Astrocyte of the hippocampus (primary cell): ENCODE measurements around the gene PKIG.

Experiments used
- DNase-seq: peaks from one replicate; pipeline ENCODE4 v3.0.0; 2011; ENCODE audit warnings: low read depth, low spot score

PKIG gene

GRCh38 chr20:44596876-44597275, 14.5 kb downstream of the PKIG start:
- no peak for DNase-seq

GRCh38 chr20:44597516-44597915, 15.1 kb downstream of the PKIG start:
- DNase-seq: no peak

DNA sequence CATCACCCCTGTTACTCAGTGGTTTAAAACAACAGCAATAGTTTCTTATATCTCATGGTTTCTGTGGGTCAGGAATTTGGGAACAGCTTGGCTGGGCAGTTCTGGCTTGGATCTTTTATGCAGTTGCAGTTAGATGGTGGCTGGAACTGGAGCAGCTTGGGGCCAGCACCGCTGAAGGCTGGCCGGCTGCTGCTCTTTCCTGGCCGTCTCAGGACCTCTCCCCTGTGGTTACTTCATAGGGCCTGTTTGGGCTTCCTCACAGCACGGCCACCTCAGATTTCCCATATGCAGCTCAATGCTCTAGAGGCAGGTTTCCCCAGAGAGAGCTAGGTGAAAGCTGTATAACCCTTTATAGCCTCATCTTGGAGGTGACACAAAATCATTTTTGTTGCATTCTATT, 15.6 kb downstream of the PKIG start:
- no peak for DNase-seq

- no peak for DNase-seq
Observed at GRCh38 chr20:44598423-44599305, 16.3 kb downstream of the PKIG start.

- no peak for DNase-seq
Observed at GRCh38 chr20:44599715-44600114, 17.3 kb downstream of the PKIG start.

- no peak for DNase-seq
Observed at GRCh38 chr20:44600301-44600700, 17.9 kb downstream of the PKIG start.

DNA sequence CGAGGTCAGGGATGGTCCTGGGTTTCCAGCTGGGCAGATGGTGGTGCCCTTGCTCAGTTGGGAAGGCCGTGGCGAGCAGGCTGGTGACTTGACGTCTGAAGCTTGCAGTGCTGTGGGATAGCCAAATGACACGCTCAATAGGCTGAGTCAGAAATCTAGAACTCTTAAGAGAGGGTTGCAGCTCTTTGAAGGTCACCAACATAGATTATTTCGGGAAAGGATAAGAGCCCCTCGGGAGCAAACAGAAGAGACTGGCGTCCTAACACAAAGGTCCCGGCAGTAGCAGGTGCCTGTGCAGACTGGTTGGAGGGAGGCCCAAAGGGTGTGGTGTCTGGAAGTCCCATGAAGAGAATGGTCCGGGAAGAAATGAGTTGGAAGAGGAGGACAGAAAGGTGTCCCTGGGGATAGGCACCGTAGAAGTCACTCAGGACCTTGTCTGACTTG, 18.4 kb downstream of the PKIG start:
- no peak for DNase-seq

DNA sequence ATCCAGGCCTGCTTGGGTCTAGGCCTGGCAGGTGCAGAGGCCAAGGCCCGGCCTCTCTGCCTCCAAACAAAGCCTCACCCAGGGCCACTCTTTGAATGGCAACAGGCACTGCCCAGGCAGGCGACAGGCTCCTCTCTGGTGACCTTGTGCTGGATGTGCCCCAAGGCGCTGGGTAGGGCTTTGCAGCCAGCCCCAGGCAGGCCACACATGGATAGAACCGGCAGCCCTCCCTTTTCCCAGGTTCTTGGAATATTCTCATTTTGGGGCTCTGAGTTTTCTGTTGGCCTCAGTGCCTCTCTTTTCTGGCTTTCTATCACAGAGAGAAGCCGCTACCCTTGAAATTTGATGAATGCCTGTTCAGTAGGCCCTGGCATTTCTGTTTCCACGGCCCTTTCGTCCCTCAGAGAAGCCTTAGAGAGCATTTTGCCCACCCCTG, 18.9 kb downstream of the PKIG start:
- DNase-seq: no peak

- DNase-seq: peak; percentile 81
Observed at GRCh38 chr20:44601801-44602204, 19.4 kb downstream of the PKIG start.

- no peak for DNase-seq
Observed at GRCh38 chr20:44603327-44603726, 20.9 kb downstream of the PKIG start.

GRCh38 chr20:44606725-44607441, 24.5 kb downstream of the PKIG start:
- DNase-seq: no peak

- DNase-seq: no peak
Observed at GRCh38 chr20:44609006-44609515, 26.7 kb downstream of the PKIG start.

GRCh38 chr20:44609516-44610312, 27.3 kb downstream of the PKIG start:
- DNase-seq: peak; percentile 91

- no peak for DNase-seq
Observed at GRCh38 chr20:44610313-44610962, 28.1 kb downstream of the PKIG start.

- DNase-seq: no peak
Observed at GRCh38 chr20:44613575-44613974, 31.2 kb downstream of the PKIG start.

DNA sequence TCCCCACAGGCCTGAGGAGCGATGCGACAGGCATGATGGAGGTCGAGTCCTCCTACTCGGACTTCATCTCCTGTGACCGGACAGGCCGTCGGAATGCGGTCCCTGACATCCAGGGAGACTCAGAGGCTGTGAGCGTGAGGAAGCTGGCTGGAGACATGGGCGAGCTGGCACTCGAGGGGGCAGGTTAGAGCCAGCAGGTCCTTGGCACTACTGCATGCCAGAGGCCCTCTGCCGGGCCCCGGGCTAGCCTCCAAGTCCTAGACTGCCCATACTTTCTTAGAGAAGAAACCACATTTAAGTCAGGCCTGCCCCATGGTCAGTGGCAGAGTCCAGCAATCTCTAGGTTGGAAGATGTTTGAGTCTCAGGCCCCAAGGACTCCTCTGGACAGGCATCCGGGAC, 32.1 kb downstream of the PKIG start:
- no peak for DNase-seq

GRCh38 chr20:44615169-44615791, 32.9 kb downstream of the PKIG start:
- DNase-seq: peak; percentile 29

DNA sequence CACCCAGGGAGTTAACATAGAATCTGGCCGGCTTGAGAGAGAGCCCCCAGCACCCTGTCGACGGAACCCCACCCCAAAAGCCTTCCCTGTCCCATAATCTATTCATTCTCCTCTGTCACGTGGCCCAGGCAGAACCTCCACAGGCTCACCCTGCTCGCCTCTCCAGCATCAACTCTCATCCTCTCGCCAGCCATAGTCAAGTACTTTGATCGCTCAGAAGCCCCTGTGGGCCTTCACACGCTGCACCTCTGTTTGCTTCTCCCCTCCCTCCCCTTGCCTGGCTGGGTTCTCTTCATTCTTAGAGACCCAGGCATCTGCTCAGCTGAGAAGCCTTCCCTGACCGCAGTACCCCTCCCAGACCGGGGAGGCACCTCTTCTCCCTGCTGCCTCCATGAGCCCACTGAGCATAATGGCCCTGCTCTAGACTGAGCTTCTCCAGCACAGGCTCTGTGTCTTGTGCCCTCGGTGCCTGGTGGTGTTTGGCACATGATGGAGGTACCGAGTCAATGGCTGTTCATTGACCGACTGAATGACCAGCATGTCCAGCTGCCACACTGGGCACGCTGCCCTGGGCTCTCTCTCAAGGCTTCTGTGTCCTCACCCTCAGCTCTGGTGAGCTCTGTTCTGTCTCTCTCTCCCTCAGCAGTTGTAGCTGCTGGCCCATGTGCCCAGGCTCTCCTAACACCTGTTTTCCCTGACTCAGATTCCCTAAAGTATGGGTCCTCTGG, 33.7 kb downstream of the PKIG start:
- no peak for DNase-seq

DNA sequence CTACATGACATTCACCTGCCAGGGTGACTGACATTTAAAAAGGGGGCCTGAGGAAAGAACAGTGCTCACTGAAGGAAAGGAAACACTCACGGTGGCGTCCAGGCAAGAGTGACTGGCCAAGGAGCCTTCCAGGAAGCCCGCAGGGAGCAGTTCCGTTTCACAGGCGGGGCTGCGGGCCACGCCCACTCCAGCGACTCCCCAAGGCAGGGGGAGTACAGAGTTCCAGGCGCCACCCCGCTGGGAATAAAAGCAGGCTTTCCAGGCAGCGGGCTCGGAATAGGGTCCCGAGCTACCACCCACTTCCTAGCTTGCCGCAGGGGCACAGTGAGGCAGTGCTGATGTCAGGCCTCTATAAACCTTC, 34.2 kb downstream of the PKIG start:
- DNase-seq: no peak

DNA sequence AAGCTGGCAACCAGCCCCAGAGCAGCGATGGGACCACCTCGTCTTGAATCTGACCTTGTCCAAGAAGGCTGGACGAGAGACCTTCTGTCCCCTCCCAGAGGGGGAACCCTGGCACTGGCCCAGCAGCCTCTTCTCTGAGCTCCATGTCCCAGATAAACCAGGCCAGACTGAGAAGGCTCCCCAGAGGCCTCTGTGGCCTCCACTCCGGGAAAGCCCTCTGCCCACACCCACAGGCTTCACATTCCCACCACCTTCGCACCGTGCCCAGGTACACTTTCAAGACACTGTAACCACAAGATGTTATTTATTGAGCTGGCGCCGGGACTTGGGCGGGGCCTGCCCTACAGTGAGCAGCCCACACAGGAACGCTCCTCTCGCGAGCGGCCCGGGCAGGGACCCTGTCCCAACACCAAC, 35.9 kb downstream of the PKIG start:
- no peak for DNase-seq
